Small intestine (tissue), 7 donors: ENCODE data around the gene TRNT1. TPM values are rescaled to one million over a fixed set of nuclear protein-coding genes. Genes with fewer than 3 reads are reported as not detected.

Experiments used
- DNase-seq, 2 donors: peaks; one replicate each; pipeline versions ENCODE4 v3.0.0 to v3.0.0-alpha.2; 2013
- FAIRE-seq: peaks from 2 replicates; lab custom pipeline; 2012; peaks lifted over from hg19 to GRCh38; lab: Jason Lieb, UNC
- H3K27ac ChIP-seq, 3 donors: one replicate each; pipeline ENCODE4 v1.5.1; 2013; ENCODE audit warnings: low read length in 2 of 3, mild to moderate bottlenecking in 2 of 3, control low read depth in 1 of 3, inconsistent platforms in 1 of 3, low read depth in 1 of 3, moderate library complexity in 1 of 3
- H3K27me3 ChIP-seq, 3 donors: one replicate each; pipeline ENCODE4 v1.6.1; 2013; ENCODE audit warnings: low read length in 3 of 3, inconsistent platforms in 1 of 3; ENCODE audit not compliant: control insufficient read depth in 3 of 3, insufficient read depth in 3 of 3
- H3K36me3 ChIP-seq, 3 donors: one replicate each; pipeline ENCODE4 v1.6.1; 2013; ENCODE audit warnings: low read length in 3 of 3, inconsistent platforms in 1 of 3, low read depth in 1 of 3, mild to moderate bottlenecking in 1 of 3, moderate library complexity in 1 of 3; ENCODE audit not compliant: control insufficient read depth in 3 of 3, insufficient read depth in 2 of 3
- H3K4me1 ChIP-seq, 3 donors: one replicate each; pipeline ENCODE4 v1.6.1; 2013; ENCODE audit warnings: low read length in 2 of 3, inconsistent platforms in 1 of 3, low read depth in 1 of 3, mild to moderate bottlenecking in 1 of 3, moderate library complexity in 1 of 3; ENCODE audit not compliant: control insufficient read depth in 3 of 3, insufficient read depth in 2 of 3
- H3K4me3 ChIP-seq, 3 donors: one replicate each; pipeline ENCODE4 v1.5.1; 2013; ENCODE audit warnings: low read length in 3 of 3, control low read depth in 1 of 3, inconsistent platforms in 1 of 3, low read depth in 1 of 3, mild to moderate bottlenecking in 1 of 3, moderate library complexity in 1 of 3
- H3K9me3 ChIP-seq, 2 donors: one replicate each; pipeline ENCODE4 v1.6.1; 2013; ENCODE audit warnings: low read depth in 1 of 2, low read length in 1 of 2; ENCODE audit not compliant: control insufficient read depth in 2 of 2, insufficient read depth in 1 of 2
- WGBS, 3 donors: extraction: QIAGEN DNeasy Blood & Tissue Kit; methylation state at CpG; one replicate each; pipeline ENCODE4 v1.1.7; 2013; 5-methylcytosine and 5-hydroxymethylcytosine counted together
- polyA plus RNA-seq, 4 donors: library from polyadenylated mRNA; stranded (reverse) in 3 of 4; unstranded in 1 of 4; fragments of 200-250 nt in 3 of 4; fragments of 120-200 nt in 1 of 4; gene quantifications; one replicate each; pipeline versions ENCODE4 v1.2.1 to v1.2.3, GENCODE V29; 2013
- donor health status: healthy with polysubstance abuse.
- donor health status: control.
- donor health status: control.
- donor health status: Bipolar disorder and iron deficiency.
- donor health status: healthy.

The TRNT1 gene
- polyA plus RNA-seq, 4 donors: 6.5 to 21.7 (median 11.3) TPM

GRCh38 chr3:3125977-3126376 is 763 bp upstream of the TRNT1 start:
- peaks cover 0 to 7% of the 10 kb centered on the region in 2 donors for H3K9me3 ChIP-seq
- H3K4me3 ChIP-seq: peak overlapping the region; percentile 76 to 94 (median 86)
- peak overlapping the region; percentile 93 to 100 (median 95) for H3K27ac ChIP-seq
- no peak for DNase-seq
- no peak for FAIRE-seq
- H3K36me3 ChIP-seq: peaks cover 4 to 13% (median 9%) of the 10 kb centered on the region in 3 donors
- no peaks in the 10 kb centered on the region for H3K27me3 ChIP-seq
- WGBS, 3 donors: 86 to 91% (median 90%) methylated on average over 24 of the region's 24 CpGs
- H3K4me1 ChIP-seq: peaks cover 0 to 5% (median 0%) of the 10 kb centered on the region in 3 donors

GRCh38 chr3:3127432-3128010 is 781 bp downstream of the TRNT1 start:
- DNase-seq: peak in 1 of 2 donors; percentile 11
- 10 to 25% (median 11%) methylated on average over 20 of the region's 20 CpGs for WGBS, 3 donors
- no peak for FAIRE-seq
- peak overlapping the region; percentile 81 to 94 (median 86) for H3K4me3 ChIP-seq
- peaks cover 0 to 5% (median 0%) of the 10 kb centered on the region in 3 donors for H3K4me1 ChIP-seq
- H3K27ac ChIP-seq: peak overlapping the region; percentile 87 to 100 (median 95)
- H3K9me3 ChIP-seq: peaks cover 0 to 7% of the 10 kb centered on the region in 2 donors
- no peaks in the 10 kb centered on the region for H3K27me3 ChIP-seq
- peaks cover 5 to 13% (median 9%) of the 10 kb centered on the region in 3 donors for H3K36me3 ChIP-seq

- H3K9me3 ChIP-seq: peaks cover 0 to 7% of the 10 kb centered on the region in 2 donors
- H3K36me3 ChIP-seq: peaks cover 5 to 16% (median 9%) of the 10 kb centered on the region in 3 donors
- peaks cover 0 to 5% (median 0%) of the 10 kb centered on the region in 3 donors for H3K4me1 ChIP-seq
- no peak overlapping the region for H3K27ac ChIP-seq
- DNase-seq (no peak), FAIRE-seq (no peak)
- no peak overlapping the region for H3K4me3 ChIP-seq
- H3K27me3 ChIP-seq: no peaks in the 10 kb centered on the region
- WGBS, 3 donors: 72 to 73% (median 72%) methylated on average over 5 of the region's 5 CpGs
Measured at GRCh38 chr3:3129579-3129978, 2.8 kb downstream of the TRNT1 start.

- H3K27me3 ChIP-seq: no peaks in the 10 kb centered on the region
- H3K4me1 ChIP-seq: no peaks in the 10 kb centered on the region
- H3K36me3 ChIP-seq: peaks cover 5 to 16% (median 9%) of the 10 kb centered on the region in 3 donors
- H3K4me3 ChIP-seq: no peak overlapping the region
- FAIRE-seq: no peak
- H3K27ac ChIP-seq: no peak overlapping the region
- peaks cover 0 to 3% of the 10 kb centered on the region in 2 donors for H3K9me3 ChIP-seq
- 81 to 88% (median 87%) methylated on average over 6 of the region's 6 CpGs for WGBS, 3 donors
- DNase-seq: no peak
Measured at GRCh38 chr3:3133500-3133899, 6.8 kb downstream of the TRNT1 start.

- no peak overlapping the region for H3K4me3 ChIP-seq
- DNase-seq: no peak
- H3K36me3 ChIP-seq: peaks cover 2 to 14% (median 13%) of the 10 kb centered on the region in 3 donors
- H3K4me1 ChIP-seq: no peaks in the 10 kb centered on the region
- WGBS, 3 donors: 91 to 95% (median 95%) methylated on average over 4 of the region's 4 CpGs
- H3K9me3 ChIP-seq: peaks cover 0 to 3% of the 10 kb centered on the region in 2 donors
- H3K27me3 ChIP-seq: no peaks in the 10 kb centered on the region
- FAIRE-seq: no peak
- no peak overlapping the region for H3K27ac ChIP-seq
Measured at GRCh38 chr3:3134750-3135448, 8.2 kb downstream of the TRNT1 start.

GRCh38 chr3:3137526-3137925 is 10.8 kb downstream of the TRNT1 start:
- DNase-seq: no peak

GRCh38 chr3:3141939-3142338 is 15.2 kb downstream of the TRNT1 start:
- DNase-seq (no peak), FAIRE-seq (no peak)
- peaks cover 4 to 22% (median 18%) of the 10 kb centered on the region in 3 donors for H3K36me3 ChIP-seq

More at GRCh38 chr3:3137526-3137925, 10.8 kb downstream of the TRNT1 start:
- Histone ChIP-seq H3K27ac (no peak overlapping the region), H3K4me1 (no peaks in the 10 kb centered on the region), H3K9me3 (no peaks in the 10 kb centered on the region), H3K27me3 (no peaks in the 10 kb centered on the region), H3K36me3 (peaks cover 0 to 13% (median 8%) of the 10 kb centered on the region in 3 donors), H3K4me3 (no peak overlapping the region)
- no peak for FAIRE-seq
- 73 to 80% (median 79%) methylated on average over 6 of the region's 6 CpGs for WGBS, 3 donors

GRCh38 chr3:3145831-3146230 is 19.1 kb downstream of the TRNT1 start:
- no peaks in the 10 kb centered on the region for H3K9me3 ChIP-seq
- FAIRE-seq (no peak), DNase-seq (no peak)
- H3K27me3 ChIP-seq: no peaks in the 10 kb centered on the region
- 88 to 93% (median 90%) methylated on average over 8 of the region's 8 CpGs for WGBS, 3 donors
- H3K36me3 ChIP-seq: peaks cover 4 to 18% (median 9%) of the 10 kb centered on the region in 3 donors
- H3K4me3 ChIP-seq: no peak overlapping the region
- H3K4me1 ChIP-seq: no peaks in the 10 kb centered on the region
- H3K27ac ChIP-seq: no peak overlapping the region

More at GRCh38 chr3:3141939-3142338, 15.2 kb downstream of the TRNT1 start:
- H3K9me3 ChIP-seq: no peaks in the 10 kb centered on the region
- no peak overlapping the region for H3K4me3 ChIP-seq
- no peaks in the 10 kb centered on the region for H3K27me3 ChIP-seq
- H3K27ac ChIP-seq: no peak overlapping the region
- no peaks in the 10 kb centered on the region for H3K4me1 ChIP-seq
